Left colon (tissue), 2 donors: ENCODE results near the gene FOXC2. TPM values are rescaled to one million over a fixed set of nuclear protein-coding genes. Genes with fewer than 3 reads are reported as not detected.
"Not testable (repeated sequence)": the region's sequence is repeated elsewhere in the genome, so short reads cannot be mapped to it uniquely, and the experiment has no call there.

Experiments
- ATAC-seq: fragments of 200-7000 bp; cut with Tn5 transposase; one replicate; pipeline ENCODE4 v1.9.1; 2020; ENCODE audit warnings: mild to moderate bottlenecking, moderate library complexity
- DNase-seq, 2 donors: peaks; one replicate each; pipeline ENCODE4 v3.0.0-alpha.2; 2020
- intact Hi-C, 2 donors: fragments of 100-400 bp; cut with DNase I in 1 of 2; cut with micrococcal nuclease in 1 of 2; formaldehyde crosslinking; loops; one replicate each; pipeline versions ENCODE4 v1.11.2 to v1.14.0; 2022; cut with DNase I, micrococcal nuclease
- total RNA-seq, 2 donors: library from RNA; stranded (reverse); fragmentation: NEBNext Ultra II Directional; extraction: Animal tissue kit (Norgen Biotek cat#: 25700); gene quantifications; one replicate each; pipeline ENCODE4 v1.2.1, GENCODE V29; 2021
- donor health status: DM: no; HTN: no; CAD: no.
- donor health status: DM: yes; HTN: yes; CAD: no.

The FOXC2 gene
- total RNA-seq, 2 donors from 2014 or later: 0.34 TPM

DNA sequence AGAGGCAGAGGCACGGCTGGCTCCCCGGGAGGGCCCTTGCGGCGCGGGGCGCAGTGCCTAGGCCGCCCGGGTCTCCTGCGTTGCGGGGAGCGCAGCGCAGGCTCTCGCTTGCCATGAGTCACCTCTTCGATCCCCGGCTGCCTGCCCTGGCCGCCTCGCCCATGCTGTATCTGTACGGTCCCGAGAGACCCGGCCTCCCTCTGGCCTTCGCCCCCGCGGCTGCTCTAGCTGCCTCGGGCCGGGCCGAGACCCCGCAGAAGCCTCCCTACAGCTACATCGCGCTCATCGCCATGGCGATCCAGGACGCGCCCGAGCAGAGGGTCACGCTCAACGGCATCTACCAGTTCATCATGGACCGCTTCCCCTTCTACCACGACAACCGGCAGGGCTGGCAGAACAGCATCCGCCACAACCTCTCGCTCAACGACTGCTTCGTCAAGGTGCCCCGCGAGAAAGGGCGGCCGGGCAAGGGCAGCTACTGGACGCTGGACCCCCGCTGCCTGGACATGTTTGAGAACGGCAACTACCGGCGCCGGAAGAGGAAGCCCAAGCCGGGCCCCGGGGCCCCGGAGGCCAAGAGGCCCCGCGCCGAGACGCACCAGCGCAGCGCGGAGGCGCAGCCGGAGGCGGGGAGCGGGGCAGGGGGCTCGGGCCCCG is 12.1 kb downstream of the FOXC2 start:
- intact Hi-C loops: loop anchor here (10.0 kb wide), 2 partner anchors 176 to 696 kb away; no protein-coding TSS in a partner anchor
- ATAC-seq (no peak), DNase-seq (no peak)

GRCh38 chr16:86579268-86580062 is 12.8 kb downstream of the FOXC2 start:
- DNase-seq (no peak), ATAC-seq (no peak)
- intact Hi-C loops: loop anchor here (10.0 kb wide), 2 partner anchors 175 to 695 kb away; no protein-coding TSS in a partner anchor

GRCh38 chr16:86580063-86580790 is 13.6 kb downstream of the FOXC2 start:
- intact Hi-C loops: no loop called here
- ATAC-seq: no peak
- DNase-seq: no peak

DNA sequence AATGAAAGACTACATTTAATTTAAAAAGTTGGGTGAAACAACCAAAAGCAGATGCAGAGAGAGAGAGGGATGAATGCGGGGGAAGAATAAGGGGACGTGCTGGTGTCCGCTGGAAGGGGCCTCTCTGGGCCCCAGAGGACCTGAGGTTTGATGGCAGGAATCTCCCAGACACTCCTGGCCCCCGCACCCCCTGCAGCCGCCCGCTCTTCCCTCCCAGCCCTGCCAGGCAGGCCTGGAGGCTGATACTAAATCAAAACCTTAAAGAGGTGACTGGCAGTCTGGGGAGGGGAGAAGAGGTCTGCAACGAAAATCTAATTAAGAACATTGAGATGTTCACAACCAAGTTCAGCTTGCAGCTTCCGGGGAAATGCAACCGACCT is 14.2 kb downstream of the FOXC2 start:
- intact Hi-C loops: no loop called here
- ATAC-seq (no peak), DNase-seq (no peak)

DNA sequence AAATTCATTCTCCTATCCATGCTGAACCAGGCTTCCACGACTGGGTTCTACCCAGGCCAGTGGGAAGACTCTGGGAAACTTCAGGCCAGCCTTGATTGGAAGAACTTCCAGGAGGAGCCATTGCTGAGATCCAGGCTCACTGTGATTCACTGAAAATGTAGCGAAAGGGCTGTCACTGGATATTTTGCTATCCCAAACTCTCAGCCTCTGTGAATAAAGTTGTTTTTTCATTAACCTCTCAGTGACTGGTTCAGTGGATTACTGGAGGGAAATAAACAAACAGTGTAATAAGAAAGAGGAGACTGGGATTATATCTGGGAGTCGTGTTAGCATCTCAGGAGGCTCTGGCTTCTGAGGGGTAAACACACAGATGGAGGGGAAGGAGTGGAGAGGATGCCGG is 14.8 kb downstream of the FOXC2 start:
- intact Hi-C loops: no loop called here
- no peak for DNase-seq
- ATAC-seq: no peak

DNA sequence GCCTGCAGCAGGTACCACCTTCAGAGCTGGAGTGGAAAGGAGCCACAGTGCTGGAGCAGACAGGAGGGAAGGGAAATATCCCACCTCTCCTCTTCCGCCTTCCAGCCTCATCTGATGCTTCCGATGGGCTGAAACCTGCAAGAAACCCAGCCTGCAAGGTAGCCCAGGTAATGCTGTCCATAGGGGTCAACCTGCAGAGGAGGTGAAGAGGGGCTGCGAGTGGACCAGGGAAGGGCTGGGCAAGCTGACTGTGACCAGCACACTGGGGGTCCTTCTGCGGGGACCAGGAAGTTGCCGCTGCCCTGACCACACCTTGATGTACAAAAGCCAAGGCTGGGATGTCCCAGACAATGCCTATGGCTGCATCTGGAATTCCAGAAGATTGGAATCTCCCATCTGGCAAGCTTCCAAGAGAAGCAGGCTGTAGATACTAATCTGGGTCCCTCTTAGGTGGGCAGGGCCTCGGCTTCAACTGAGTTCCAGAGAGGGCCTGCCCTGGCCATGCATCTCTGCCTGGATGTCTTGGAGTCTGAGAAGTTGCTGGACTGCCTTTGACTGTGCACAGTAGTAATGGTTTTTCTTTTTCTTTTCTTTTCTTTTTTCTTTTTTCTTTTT is 17.5 kb downstream of the FOXC2 start:
- ATAC-seq (no peak), DNase-seq (no peak)
- intact Hi-C loops: no loop called here

DNA sequence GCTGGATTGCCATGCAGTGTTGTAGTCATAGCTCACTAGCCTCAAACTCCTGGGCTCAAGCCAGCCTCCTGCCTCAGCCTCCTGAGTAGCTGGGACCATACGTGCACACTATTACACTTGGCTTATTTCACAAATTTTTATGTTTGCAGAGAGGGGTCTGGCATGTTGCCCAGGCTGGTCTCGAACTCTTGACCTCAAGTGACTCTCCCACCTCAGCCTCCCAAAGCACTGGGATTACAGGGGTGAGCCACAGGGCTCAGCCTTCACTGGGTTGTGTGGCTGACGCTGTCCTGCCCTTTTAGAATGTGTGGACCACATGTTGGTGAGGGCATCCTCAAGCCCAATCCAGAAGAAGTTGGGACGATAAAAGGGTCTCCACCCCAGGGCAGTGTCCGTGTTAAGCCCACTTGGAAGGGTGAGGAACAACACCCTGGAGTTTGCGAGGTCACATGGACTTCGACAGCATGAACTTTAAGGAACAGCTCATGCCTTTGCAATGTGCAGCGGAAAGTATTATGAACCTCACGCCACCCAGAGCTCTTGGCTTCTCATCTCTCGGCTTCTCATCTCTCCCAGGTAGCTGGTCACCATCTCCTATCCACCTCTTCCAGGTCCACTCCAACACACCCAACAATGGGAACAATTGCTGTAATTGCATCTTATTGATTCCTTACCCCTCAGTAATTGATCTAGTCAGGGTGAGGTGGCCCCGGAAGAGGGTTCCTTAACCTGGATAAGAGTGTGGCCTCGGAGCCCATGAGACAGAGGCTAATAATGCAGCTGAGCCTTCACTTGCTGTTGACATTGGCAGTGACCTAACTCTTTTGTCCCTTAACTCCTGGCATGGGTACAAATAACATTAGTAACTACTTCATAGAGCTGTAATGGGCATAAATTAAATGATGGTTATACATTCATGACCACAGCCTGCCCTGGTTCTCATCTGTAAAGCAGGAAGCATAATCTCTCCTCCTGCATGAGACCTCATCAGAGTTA is 18.4 kb downstream of the FOXC2 start:
- DNase-seq (no peak), ATAC-seq (no peak)
- intact Hi-C loops: no loop called here

DNA sequence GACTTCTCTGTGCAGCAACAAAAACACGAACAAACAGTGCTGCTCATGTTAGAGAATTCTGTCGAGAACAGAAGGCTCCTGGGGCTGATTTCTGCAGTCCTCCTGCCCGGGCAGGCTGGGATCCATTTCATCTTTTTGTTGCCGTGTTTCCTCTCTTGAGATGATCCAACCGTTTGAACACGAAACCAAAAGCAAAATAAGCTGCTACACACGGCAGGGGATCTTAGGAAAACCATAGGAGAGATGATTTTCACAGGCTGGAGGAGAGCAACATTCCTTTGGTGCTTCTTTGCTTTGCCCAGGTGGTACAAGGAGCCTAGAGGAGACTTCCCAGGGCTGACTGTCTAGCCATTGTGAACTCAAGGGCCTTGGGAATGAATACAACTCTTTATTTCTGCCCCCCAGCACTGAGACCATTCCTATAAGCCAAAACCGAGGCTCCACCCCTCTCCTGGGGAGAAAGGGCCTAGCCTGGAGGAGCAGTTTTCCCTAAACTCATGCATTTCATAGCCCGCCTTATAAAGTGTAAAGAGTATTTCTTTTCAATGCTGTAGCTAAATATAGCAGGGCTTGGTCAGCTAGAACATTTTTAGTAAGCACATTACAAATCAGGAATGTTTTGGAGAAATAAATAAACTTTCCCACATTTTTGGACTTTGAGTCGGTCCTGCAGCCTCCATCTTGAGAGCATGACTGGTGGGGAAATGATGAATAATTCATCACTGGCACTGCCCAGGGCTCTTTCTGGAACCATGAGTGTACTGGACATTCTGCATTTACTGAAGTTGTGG is 19.4 kb downstream of the FOXC2 start:
- intact Hi-C loops: no loop called here
- ATAC-seq: no peak

GRCh38 chr16:86587487-86587886 is 20.9 kb downstream of the FOXC2 start:
- intact Hi-C loops: no loop called here
- ATAC-seq (no peak), DNase-seq (no peak)

More for the DNA sequence above, 19.4 kb downstream of the FOXC2 start:
- DNase-seq: no peak

DNA sequence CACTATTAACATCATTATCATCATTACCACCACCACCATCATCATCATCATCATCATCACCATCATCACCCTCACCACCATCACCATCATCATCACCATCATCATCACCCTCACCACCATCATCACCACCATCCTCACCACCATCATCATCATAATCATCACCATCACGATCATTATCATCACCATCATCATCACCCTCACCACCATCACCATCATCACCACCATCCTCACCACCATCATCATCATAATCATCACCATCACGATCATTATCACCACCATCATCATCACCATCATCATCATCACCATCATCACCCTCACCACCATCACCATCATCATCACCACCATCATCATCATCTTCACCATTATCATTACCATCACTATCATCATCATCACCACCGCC is 21.3 kb downstream of the FOXC2 start:
- DNase-seq, ATAC-seq, intact Hi-C loops: not testable (repeated sequence)

- ATAC-seq (no peak), DNase-seq (no peak)
- intact Hi-C loops: no loop called here
Measured at GRCh38 chr16:86590501-86591144, 24.0 kb downstream of the FOXC2 start.

- ATAC-seq: no peak
- intact Hi-C loops: no loop called here
Measured at GRCh38 chr16:86591270-86591669, 24.6 kb downstream of the FOXC2 start.

GRCh38 chr16:86593913-86594620 is 27.4 kb downstream of the FOXC2 start:
- ATAC-seq (no peak), DNase-seq (no peak)
- intact Hi-C loops: no loop called here

More at GRCh38 chr16:86591270-86591669, 24.6 kb downstream of the FOXC2 start:
- no peak for DNase-seq

- DNase-seq: no peak
- no peak for ATAC-seq
- intact Hi-C loops: no loop called here
Measured at GRCh38 chr16:86594721-86595120, 28.1 kb downstream of the FOXC2 start.

- no peak for DNase-seq
- ATAC-seq: no peak
- intact Hi-C loops: no loop called here
Measured at GRCh38 chr16:86595983-86596605, 29.5 kb downstream of the FOXC2 start.
